Hepatocyte (in vitro differentiated cells): ENCODE data around the gene QRICH1. TPM values are rescaled to one million over a fixed set of nuclear protein-coding genes. Genes with fewer than 3 reads are reported as not detected.

ENCODE experiments used
- DNase-seq: peaks from one replicate; pipeline ENCODE4 v3.0.0-alpha.2; 2016; ENCODE audit warnings: low spot score
- H2AFZ ChIP-seq: fragments of 200-600 bp; sonication (generic); 2 replicates; pipeline ENCODE4 v1.6.0; 2016; ENCODE audit warnings: antibody characterized with exemption, mild to moderate bottlenecking
- H3K27ac ChIP-seq: fragments of 200-600 bp; sonication (generic); 2 replicates; pipeline ENCODE4 v1.5.1; 2016; ENCODE audit warnings: mild to moderate bottlenecking
- H3K27me3 ChIP-seq: fragments of 200-600 bp; sonication (generic); 2 replicates; pipeline ENCODE4 v1.6.1; 2016
- H3K36me3 ChIP-seq: fragments of 200-600 bp; sonication (generic); replicated peaks from 2 replicates; pipeline ENCODE4 v1.5.1; 2016; ENCODE audit warnings: low read depth; ENCODE audit not compliant: insufficient read depth
- H3K4me1 ChIP-seq: fragments of 200-600 bp; sonication (generic); 2 replicates; pipeline ENCODE4 v1.5.1; 2016; ENCODE audit warnings: mild to moderate bottlenecking, moderate library complexity; ENCODE audit not compliant: insufficient read depth
- H3K4me2 ChIP-seq: fragments of 200-600 bp; sonication (generic); 2 replicates; pipeline ENCODE4 v1.6.0; 2016
- H3K4me3 ChIP-seq: fragments of 200-600 bp; sonication (generic); 2 replicates; pipeline ENCODE4 v1.5.1; 2016; ENCODE audit warnings: mild to moderate bottlenecking
- H3K79me2 ChIP-seq: fragments of 200-600 bp; sonication (generic); 2 replicates; pipeline ENCODE4 v1.6.0; 2017; ENCODE audit warnings: mild to moderate bottlenecking
- H3K9me2 ChIP-seq: fragments of 200-600 bp; sonication (generic); replicated peaks from 2 replicates; pipeline ENCODE4 v1.6.0; 2017; ENCODE audit warnings: mild to moderate bottlenecking; ENCODE audit not compliant: insufficient read depth
- H3K9me3 ChIP-seq: fragments of 200-600 bp; sonication (generic); 2 replicates; pipeline ENCODE4 v1.5.1; 2016; ENCODE audit warnings: low read depth, mild to moderate bottlenecking
- H4K20me1 ChIP-seq: fragments of 200-600 bp; sonication (generic); 2 replicates; pipeline ENCODE4 v1.6.0; 2016; ENCODE audit warnings: mild to moderate bottlenecking; ENCODE audit not compliant: insufficient read depth, poor library complexity, severe bottlenecking
- CTCF ChIP-seq: fragments of 200-600 bp; sonication (generic); IDR thresholded peaks from 2 replicates; pipeline ENCODE4 v1.5.1; 2016; ENCODE audit warnings: antibody characterized with exemption, mild to moderate bottlenecking; ENCODE audit not compliant: poor library complexity
- EZH2 ChIP-seq: fragments of 200-600 bp; sonication (generic); IDR thresholded peaks from 2 replicates; pipeline ENCODE4 v1.6.1; 2016; ENCODE audit warnings: antibody characterized with exemption, mild to moderate bottlenecking, borderline replicate concordance
- EZH2phosphoT487 ChIP-seq: fragments of 200-600 bp; sonication (generic); IDR thresholded peaks from one replicate; pipeline ENCODE4 v1.6.1; 2018; ENCODE audit warnings: antibody characterized with exemption, mild to moderate bottlenecking, low read depth, moderate library complexity; ENCODE audit not compliant: unreplicated experiment, severe bottlenecking
- WGBS: methylation state at CpG from one replicate; pipeline ENCODE4 v1.1.6; 2016; ENCODE audit warnings: low lambda C conversion rate; ENCODE audit errors: missing lambda C conversion rate; 5-methylcytosine and 5-hydroxymethylcytosine counted together
- polyA plus RNA-seq: library from polyadenylated mRNA; unstranded; fragments of >200 nt; fragmentation: Nextera tagmentation; extraction: Ambion mirVana; gene quantifications from 2 replicates; pipeline ENCODE4 v1.2.1, GENCODE V29; 2016
- total RNA-seq: library from RNA; depleted of rRNA; stranded (reverse); fragments of >200 nt; gene quantifications from 2 replicates; pipeline ENCODE4 v1.2.3, GENCODE V29; 2014

QRICH1 gene
- total and polyA plus RNA-seq, 2 experiments from 2014 or later, result 42.6 to 79.9 TPM

GRCh38 chr3:49016414-49017228, 77.2 kb downstream of the QRICH1 start:
- Histone ChIP-seq H3K4me3 (no peak overlapping the region), H2AFZ (no peak overlapping the region), H3K27ac (peak overlapping the region; percentile 96), H3K27me3 (no peaks in the 10 kb centered on the region), H3K4me1 (peaks cover 30% of the 10 kb centered on the region), H3K36me3 (no peaks in the 10 kb centered on the region), H4K20me1 (peaks cover 43% of the 10 kb centered on the region), H3K9me2 (no peaks in the 10 kb centered on the region), H3K79me2 (peaks cover 51% of the 10 kb centered on the region), H3K9me3 (no peaks in the 10 kb centered on the region), H3K4me2 (peak overlapping the region; percentile 96)
- 90% methylated on average over 6 of the region's 6 CpGs for WGBS
- no peak for DNase-seq
- TF ChIP-seq EZH2phosphoT487, result no peak
- TF ChIP-seq CTCF, result no peak
- no peak for TF ChIP-seq EZH2

- DNase-seq, result no peak
These were observed 78.1 kb downstream of the QRICH1 start for GRCh38 chr3:49015765-49016164.

GRCh38 chr3:49015072-49015471, 78.8 kb downstream of the QRICH1 start:
- H3K9me3 ChIP-seq, result no peaks in the 10 kb centered on the region
- no peak overlapping the region for H3K27ac ChIP-seq
- H3K9me2 ChIP-seq, result no peaks in the 10 kb centered on the region
- no peak overlapping the region for H3K4me3 ChIP-seq
- DNase-seq, result no peak
- no peak overlapping the region for H3K4me2 ChIP-seq
- peaks cover 57% of the 10 kb centered on the region for H4K20me1 ChIP-seq
- no peaks in the 10 kb centered on the region for H3K36me3 ChIP-seq
- WGBS, result 96% methylated on average over 8 of the region's 8 CpGs
- H2AFZ ChIP-seq, result no peak overlapping the region
- H3K79me2 ChIP-seq, result peaks cover 58% of the 10 kb centered on the region
- TF ChIP-seq CTCF (no peak), EZH2phosphoT487 (no peak), EZH2 (no peak)
- peaks cover 25% of the 10 kb centered on the region for H3K4me1 ChIP-seq
- no peaks in the 10 kb centered on the region for H3K27me3 ChIP-seq

More at GRCh38 chr3:49015765-49016164, 78.1 kb downstream of the QRICH1 start:
- Histone ChIP-seq H3K4me2 (no peak overlapping the region), H3K9me3 (no peaks in the 10 kb centered on the region), H3K79me2 (peaks cover 58% of the 10 kb centered on the region), H3K4me1 (peaks cover 30% of the 10 kb centered on the region), H3K27me3 (no peaks in the 10 kb centered on the region), H3K27ac (no peak overlapping the region), H3K36me3 (no peaks in the 10 kb centered on the region), H2AFZ (no peak overlapping the region), H3K4me3 (no peak overlapping the region), H4K20me1 (peaks cover 50% of the 10 kb centered on the region), H3K9me2 (no peaks in the 10 kb centered on the region)
- TF ChIP-seq EZH2phosphoT487, result no peak
- 83% methylated on average over 6 of the region's 6 CpGs for whole genome bisulfite sequencing
